Esophagus muscularis mucosa (tissue), 4 donors: ENCODE results near the gene GAS1.

Experiments used
- EP300 ChIP-seq: sonication (generic); formaldehyde crosslinking; IDR thresholded peaks from one replicate; pipeline ENCODE4 v1.6.1; 2017; ENCODE audit warnings: antibody characterized with exemption
- POLR2A ChIP-seq: fragments of 450-650 bp; IDR thresholded peaks from one replicate; pipeline ENCODE4 v1.6.1; 2017; ENCODE audit warnings: antibody characterized with exemption, moderate library complexity, mild to moderate bottlenecking, low read depth
- POLR2AphosphoS5 ChIP-seq, 2 donors: sonication (generic); formaldehyde crosslinking; IDR thresholded peaks; one replicate each; pipeline ENCODE4 v1.6.1; 2017; ENCODE audit warnings: antibody characterized with exemption in 2 of 2
- TF ChIP-seq, protein P1 (sequence below), 3 experiments: fragments of 200-600 bp in 2 of 3; fragments of 450-650 bp in 1 of 3; sonication (generic) in 2 of 3; IDR thresholded peaks; one replicate each; pipeline ENCODE4 v1.5.1; 2017 to 2019; ENCODE audit warnings: antibody characterized with exemption in 3 of 3, mild to moderate bottlenecking in 2 of 3, moderate library complexity in 1 of 3

DNA sequence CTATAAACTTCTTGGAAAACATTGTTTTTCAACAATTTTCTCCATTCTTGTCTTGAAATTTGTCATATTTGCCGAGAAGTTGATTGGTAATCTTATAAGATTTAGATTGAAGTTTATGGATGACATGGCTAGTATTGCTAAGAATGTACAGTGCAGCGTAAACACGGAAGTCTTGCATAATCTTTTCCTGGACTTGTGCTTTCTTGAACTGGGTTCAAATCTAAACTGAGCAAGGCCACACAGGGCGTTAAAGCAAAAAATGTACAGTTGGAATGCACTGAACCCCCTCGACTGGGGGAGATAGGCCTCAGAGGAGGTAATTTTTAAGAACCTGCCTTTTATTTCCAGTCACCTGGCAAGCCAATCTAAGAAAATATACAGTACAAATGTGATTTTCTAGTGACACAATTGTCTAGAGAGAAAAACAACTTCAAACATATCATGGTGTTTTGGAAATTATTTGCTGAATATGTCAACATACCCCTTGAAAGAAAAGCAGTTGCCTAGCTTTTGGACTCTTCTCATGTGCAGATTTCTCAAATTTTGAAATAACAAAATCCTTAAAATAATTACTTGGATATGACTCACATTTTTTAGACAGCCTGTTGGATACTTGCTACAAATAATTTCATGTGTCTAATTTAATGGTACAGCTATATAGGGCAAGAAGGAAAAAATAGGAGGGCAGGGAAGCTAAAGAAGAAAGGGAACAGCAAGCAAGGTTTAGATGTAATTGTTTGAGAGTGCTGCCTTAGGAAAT lies 18.5 kb upstream of the GAS1 start:
- TF ChIP-seq, protein P1, sequence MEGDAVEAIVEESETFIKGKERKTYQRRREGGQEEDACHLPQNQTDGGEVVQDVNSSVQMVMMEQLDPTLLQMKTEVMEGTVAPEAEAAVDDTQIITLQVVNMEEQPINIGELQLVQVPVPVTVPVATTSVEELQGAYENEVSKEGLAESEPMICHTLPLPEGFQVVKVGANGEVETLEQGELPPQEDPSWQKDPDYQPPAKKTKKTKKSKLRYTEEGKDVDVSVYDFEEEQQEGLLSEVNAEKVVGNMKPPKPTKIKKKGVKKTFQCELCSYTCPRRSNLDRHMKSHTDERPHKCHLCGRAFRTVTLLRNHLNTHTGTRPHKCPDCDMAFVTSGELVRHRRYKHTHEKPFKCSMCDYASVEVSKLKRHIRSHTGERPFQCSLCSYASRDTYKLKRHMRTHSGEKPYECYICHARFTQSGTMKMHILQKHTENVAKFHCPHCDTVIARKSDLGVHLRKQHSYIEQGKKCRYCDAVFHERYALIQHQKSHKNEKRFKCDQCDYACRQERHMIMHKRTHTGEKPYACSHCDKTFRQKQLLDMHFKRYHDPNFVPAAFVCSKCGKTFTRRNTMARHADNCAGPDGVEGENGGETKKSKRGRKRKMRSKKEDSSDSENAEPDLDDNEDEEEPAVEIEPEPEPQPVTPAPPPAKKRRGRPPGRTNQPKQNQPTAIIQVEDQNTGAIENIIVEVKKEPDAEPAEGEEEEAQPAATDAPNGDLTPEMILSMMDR (IDR thresholded peaks at IDR 0.05), result no peak
- no peak for TF ChIP-seq EP300
- peak in 1 of 2 donors; percentile 9 for TF ChIP-seq POLR2AphosphoS5 (IDR thresholded peaks at IDR 0.05)
- TF ChIP-seq POLR2A, result no peak
